ENCODE data around the gene UBE2D2.

DNA sequence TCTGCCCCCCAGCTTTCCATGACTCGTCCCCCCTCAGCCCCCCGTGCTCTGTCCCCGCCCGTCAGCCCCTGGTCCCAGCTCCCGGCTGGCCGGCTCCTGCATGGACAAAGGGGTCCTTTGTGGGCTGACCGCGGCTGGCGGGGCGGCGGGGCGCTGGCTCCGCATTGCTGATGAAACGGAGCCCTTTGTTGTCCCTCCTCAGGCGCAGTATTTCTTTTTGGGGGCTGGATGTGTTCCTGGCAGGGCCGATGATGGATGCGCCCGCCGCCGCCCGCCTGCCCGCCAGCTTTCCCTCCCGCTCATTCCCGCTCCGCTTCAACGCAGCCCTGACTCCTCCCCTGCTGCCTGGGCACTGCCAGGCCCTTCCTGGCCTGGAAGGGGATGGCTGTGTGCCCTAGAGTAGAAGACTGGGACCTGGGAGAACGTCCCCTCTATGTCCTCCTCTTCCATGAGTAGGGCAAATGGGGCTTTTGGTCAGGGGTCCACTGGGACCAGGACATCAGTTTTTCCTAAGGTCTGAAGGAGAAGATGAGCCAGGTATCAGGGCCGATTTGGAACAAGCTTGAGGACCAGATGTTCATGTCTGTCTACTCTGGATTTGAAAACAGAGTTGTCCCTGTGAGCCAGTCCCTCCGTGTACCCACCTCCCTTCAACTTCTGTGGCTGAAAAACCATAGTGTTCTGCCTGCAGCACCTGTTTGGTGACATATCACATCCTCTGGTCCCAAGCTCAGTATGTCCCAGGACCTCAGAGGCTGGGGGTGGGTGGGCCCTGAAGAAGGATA, 116.0 kb downstream of the UBE2D2 start:
- TF ChIP-seq, protein P1, sequence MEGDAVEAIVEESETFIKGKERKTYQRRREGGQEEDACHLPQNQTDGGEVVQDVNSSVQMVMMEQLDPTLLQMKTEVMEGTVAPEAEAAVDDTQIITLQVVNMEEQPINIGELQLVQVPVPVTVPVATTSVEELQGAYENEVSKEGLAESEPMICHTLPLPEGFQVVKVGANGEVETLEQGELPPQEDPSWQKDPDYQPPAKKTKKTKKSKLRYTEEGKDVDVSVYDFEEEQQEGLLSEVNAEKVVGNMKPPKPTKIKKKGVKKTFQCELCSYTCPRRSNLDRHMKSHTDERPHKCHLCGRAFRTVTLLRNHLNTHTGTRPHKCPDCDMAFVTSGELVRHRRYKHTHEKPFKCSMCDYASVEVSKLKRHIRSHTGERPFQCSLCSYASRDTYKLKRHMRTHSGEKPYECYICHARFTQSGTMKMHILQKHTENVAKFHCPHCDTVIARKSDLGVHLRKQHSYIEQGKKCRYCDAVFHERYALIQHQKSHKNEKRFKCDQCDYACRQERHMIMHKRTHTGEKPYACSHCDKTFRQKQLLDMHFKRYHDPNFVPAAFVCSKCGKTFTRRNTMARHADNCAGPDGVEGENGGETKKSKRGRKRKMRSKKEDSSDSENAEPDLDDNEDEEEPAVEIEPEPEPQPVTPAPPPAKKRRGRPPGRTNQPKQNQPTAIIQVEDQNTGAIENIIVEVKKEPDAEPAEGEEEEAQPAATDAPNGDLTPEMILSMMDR (conservative IDR thresholded peaks at IDR 0.05), result no peak
- no peak for TF ChIP-seq EZH2 (IDR thresholded peaks at IDR 0.05; ENCODE audit: low read depth)

Measured in PC-9 (cell line).